NCI-H774 (cell line): Measurements from ENCODE around the gene WHRN.

Experiments
- DNase-seq: peaks from one replicate; lab custom pipeline; 2025; lab: John Stamatoyannopoulos, UW

WHRN gene

DNA sequence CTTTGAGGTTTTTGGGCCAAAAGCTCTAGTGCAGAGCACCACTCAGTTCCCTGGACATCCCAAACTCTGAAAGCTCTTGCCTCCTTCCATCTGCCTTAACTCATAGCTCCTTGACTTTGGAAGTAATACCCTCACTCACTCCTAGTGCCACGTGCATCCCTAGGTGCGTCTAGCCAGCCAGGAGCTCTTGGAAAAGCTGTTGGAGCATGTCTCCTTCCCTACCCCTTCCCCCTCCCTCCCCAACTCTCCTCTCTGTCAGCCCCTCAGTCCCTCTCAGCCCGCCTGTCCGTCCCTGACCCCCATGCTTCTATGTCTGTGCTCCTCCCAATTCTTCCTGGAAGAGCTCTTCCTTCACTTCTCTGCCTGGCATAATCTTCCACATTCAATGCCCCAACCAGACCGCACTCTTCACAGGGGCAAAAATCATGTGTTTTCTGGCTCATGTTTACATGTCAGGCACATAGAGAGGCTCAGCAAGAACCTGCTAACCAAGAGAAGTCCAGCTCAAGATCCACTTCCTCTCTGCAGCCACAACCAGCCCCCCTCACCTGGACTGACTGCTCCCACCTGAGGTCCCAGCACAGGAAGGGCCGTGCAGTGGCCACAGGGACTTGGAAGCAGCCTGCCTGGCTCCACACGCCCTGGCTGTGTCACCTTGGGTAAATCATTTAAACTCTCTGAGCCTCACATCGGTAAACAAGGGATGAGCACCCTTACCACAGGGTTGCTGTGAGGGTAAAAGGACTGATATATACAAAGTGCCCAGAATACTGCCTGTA lies 58.4 kb downstream of the WHRN start:
- no peak for DNase-seq

DNA sequence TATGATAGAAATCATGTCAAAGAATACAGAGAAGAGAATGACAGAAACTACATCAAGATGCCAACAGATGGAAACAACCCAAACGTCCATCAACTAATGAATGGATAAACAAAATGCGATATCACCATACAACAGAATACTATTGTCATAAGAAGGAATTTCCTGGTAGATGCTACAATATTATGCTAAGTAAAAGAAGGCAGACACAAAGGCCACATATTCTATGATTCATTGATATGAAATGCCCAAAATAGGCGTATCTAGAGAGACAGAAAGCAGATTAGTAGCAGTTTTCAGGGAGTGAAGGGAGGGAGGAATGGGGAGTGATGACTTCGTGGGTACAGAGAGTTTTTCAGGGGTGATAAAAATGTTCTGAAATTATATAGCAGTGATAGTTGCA lies 59.2 kb downstream of the WHRN start:
- DNase-seq = no peak

DNA sequence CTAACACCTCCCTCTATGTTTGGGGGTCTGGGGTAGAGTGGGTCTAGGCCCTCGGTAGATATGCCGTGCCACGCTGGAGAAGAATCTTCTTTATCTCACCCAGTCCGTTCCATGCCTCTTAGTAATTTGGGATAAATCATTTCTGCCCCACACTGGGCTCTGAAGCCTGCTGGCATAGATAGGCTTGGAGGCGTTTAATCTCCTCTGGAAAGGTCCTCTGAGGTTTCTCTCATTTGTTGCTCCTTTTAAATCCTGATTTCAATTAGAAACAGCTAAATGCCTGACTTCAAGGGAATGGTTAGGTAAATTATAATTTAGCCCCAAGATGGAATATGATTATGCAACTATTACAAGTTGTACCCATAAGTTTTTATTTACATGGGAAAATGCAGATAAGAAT lies 59.7 kb downstream of the WHRN start:
- DNase-seq = no peak

DNA sequence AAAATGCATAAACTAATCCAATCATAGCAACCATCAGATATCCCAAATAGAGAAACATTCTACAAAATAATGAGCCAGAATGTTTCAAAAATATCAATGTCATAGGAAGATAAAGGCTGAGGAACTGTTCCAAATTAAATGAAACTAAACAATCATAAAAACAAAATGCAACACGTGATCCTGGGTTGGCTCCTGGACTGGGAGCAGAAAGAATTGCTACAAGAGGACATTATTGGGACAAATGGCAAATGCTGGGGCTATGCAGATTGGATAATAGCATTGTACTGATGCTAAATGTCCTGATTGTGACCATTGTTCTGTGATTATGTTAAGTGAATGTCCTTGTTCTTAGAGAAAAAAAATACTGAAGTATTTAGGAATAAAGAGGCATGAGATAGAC lies 63.3 kb downstream of the WHRN start:
- no peak for DNase-seq

DNA sequence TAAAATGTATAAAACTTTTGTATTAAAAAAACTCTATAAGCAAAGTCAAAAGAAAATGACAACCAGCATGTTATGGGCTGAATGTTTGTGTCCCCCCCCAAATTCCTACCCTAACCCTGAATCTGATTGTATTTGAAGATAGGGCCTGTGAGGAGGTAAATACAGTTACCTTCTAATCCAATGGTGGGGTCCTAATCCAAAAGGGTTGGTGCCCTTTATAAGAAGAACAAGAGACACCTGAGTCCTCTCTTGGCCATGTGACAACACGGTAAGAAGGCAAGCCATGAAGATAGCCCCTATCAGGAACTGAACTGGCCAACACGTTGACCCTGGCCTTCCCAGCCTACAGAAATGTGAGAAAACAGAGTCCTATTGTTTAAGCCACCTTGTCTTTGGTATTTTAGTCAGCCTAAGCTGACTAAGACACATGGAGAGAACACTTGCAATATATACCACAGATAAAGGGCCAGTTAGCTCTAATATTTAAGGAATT lies 67.8 kb downstream of the WHRN start:
- DNase-seq = no peak

DNA sequence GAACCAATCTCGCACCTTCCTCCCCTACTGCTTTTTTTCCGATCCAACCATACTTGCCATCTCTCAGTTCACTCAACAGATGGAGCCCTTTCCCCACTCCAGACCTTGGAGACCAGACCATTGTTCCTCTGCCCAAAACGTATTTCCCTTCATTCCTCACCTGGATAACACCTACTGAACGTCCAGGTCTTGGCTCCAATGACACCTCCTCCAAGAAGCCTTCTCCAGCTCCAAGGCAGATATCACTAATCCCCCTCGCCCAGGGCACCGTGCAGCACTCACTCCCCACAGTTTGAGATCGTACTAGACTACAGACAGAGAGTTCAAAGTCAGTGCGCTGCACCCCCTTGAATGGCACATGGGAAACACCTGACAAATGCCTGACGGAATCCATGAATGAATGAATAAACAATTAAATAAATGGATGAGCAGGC lies 70.4 kb downstream of the WHRN start:
- DNase-seq = peak; percentile 50

DNA sequence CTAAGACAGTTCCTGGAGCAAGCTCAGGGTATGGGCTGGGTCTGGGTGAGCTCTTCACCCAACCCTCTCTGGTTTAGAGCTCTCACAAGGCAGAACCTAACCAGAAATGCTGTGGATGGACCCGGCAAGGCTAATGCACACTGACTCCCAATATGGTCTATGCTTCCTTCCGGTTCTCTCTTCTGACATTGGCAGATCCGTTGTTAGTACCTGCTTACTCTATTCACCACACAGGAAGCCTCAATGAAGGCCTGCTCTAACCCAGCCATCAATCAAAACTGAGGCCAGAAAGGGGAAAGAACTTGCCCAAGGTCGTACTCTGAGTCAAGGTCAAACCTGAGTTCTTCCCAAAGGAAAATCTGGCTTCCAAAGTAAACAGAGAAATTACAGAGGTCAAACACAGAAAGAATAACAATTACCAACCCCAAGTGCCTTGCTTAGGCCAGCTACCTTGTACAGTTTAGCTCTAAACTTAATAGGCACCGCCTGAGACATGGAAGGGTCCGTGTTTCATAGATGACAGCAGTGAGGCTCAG lies 71.5 kb downstream of the WHRN start:
- no peak for DNase-seq

DNA sequence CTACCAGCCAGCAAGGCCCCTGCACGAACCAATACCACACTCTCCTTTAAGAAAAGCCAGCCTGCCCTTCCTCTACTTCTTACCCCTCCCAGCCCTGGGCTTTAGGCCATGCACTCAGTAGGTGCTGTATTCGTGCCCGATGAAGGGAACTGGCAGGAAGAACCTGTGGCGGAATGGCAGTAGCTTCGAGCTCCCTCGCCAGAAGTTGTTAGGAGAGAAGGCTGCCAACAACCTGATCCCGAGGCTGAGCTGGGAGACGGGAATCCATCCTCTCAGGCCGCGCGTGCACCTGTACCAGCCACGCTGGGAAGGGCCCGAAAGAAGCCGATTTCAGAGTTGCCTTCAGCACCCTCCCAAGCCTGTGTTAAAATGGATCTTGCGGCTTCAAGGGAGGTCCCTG lies 72.2 kb downstream of the WHRN start:
- DNase-seq = no peak

DNA sequence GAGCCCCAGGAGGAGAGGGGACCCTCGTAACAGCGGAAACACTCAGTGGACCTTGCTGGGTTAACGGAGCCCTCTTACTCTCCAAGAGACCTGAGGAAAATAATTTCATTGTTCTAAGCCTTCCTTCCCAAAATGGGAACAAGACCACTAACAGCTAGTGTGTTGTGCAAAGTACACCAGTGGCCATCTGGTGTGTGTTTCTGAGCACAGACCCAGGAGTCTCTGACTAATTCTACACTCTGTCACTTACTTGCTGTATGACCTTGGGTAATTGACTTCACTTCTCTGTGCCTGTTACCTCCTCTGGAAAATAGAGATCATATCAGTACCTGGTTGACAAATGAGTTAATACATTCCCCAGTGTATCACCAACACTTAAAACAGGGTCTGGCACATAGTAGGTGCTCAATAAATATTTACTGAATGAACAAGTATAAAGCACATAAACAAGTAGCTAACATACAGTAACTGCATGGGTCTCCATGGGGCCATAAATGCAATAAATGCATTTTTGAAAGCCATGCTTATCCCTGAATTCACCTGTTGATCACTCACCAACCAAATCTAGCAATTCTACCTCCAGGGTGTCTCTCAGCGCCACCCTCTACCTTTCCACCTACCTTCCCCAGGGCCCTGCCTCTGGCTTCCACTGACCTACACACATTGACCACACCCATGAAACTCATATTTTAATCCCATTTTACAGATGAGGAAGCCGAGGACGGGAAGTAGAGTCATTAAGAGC lies 72.8 kb downstream of the WHRN start:
- no peak for DNase-seq

DNA sequence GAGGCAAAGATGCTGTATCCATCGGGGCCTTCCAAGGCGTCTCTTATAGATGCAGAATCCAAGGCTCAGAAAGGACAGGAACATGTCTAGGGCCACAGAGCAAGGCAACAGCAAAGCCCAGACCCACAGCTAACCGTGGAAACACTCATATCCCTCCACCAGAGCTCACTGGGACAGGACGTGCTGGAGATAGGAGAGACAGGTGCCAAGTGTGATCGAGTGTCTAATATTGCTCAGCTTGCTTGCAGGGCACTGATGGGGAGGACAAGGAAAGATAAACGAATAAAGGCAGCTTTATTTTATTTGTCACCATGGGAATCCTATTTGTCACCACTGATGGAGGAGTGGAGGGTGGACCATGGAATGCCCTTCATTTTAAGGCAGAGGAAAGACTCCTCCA lies 73.5 kb downstream of the WHRN start:
- DNase-seq = no peak

DNA sequence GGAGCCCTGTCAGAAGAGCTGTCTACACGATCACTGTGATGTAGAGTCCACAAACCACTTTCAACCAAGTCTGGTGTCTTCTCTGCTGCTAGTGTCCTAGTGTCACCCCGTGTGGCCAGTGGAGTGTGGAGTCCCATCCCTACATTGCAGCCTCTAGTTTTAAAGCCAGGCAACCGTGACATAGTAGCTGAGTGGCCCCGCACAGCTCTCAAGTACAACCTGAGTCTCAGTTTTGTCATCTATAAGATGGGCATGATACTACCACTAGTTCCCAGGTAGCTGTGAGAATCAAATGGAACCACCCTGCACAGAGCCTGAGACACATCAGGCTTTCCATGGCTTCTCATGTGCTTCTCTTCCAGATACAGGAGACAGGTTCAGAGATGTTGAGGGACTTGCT lies 74.3 kb downstream of the WHRN start:
- no peak for DNase-seq

DNA sequence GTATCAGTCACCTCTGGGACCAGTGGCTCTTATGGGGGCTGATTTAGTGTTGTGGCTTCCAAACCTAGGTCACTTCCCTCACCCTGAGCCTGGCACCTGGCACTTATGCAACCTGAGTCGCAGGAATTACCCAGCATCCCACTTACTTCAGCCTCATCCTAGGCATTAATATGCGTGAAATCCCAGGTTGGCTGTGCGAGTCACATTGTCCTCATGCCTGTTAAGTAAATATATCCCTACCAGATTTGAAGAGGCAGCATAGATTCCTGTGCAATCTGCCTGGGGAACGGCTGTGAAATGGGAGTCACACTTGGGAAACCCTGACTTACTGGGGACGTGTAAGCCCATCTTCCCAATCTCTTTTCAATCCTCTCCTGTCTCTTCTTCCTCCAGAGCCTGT lies 74.8 kb downstream of the WHRN start:
- DNase-seq = peak; percentile 13

DNA sequence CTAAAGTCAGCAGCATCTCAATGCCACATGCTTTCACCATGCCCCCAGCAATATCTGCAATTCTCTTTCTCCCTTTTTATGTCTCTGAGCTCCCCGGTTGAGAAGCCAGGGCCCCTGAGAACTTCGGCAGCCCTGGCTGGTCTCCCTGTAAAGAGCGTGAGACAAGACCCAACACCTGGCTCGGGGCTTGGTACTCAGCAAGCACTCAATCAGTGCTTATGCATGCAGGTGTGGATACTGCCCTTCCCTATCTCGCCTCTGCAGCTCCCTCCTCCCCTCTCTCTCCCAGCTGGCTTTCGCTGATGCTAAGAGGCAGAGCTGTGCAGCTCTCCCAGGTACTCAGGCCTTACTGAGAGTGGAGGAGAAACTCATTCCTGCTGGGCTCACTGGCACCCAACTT lies 75.8 kb downstream of the WHRN start:
- DNase-seq = no peak

DNA sequence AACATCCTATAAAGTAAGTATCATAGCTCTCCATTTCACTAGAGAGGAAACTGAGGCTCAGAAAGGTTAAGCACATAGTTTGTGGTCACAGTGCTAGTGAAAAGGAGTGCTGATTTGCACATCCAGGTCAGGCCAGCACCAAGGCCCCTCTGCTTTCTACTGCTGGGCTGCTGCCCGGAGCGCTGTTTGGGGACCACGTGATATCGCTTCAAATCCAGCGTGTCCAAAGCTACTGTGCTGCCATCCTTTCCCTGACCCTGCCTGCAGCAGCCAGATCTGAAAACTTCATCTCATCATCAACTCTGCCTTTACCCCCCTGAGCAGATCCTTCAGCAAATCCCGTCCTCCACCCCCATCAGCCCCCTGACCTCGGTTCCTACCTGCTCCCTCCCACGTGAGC lies 76.8 kb downstream of the WHRN start:
- no peak for DNase-seq

DNA sequence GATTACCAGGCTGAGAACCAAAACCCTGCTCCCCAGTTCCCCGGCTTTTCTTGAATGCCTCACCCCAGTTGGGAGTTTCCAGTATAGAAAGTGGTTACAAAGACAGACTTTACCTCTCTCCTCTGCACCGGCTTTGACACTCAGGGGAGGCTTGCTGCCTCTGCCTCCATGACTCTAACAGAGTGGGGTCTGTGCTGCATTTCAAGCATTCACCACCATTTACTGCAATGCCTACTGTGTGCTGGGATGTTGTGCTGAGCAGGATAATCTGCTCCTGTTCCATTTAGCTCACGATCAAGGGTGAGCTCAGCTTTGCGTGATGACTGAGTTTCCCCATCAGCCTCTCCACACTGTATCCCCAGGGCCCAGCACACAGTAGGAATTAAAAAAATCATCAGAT lies 77.6 kb downstream of the WHRN start:
- DNase-seq = no peak

DNA sequence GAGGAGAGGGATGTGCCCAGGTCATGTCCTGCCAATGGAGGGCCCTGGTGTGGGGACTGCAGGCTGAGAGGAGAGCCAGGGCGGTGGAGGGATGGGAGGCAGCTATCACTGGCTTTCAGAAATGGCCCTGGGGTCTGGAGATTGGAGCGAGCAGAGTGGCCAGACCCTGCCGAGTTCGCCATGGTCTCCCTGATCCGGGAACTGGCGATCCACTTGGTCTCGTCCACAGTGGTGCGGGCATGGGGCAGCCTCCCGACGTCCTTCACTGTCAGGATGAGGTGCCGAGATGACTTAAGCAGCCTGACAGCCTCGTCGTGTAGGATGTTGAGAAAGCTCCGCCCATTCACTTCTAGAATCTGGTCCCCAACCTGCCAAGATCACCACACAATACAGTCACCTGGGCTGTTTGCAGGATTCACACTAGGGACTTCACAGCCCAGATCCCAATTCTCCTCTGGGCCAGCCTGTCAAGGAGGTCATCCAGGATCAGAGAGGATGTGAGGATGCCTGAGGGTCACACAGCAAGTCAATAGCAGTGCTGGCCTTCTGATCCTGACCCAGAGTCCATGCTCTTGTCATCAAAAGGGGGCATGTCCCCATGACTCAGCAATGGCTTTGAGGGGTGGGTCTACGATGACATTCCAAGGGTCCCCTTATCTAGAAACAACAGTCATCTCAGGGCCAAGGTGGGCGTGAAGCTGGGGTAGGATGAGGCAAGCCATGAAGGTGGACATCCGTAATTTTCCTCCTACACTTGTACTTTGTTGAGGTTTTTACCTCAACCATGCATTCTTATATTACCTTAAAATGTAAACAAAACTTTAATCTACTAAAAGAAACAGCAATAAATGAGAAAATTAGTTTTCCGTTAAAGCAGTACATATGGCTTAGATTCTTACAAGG lies 79.0 kb downstream of the WHRN start:
- DNase-seq = no peak

DNA sequence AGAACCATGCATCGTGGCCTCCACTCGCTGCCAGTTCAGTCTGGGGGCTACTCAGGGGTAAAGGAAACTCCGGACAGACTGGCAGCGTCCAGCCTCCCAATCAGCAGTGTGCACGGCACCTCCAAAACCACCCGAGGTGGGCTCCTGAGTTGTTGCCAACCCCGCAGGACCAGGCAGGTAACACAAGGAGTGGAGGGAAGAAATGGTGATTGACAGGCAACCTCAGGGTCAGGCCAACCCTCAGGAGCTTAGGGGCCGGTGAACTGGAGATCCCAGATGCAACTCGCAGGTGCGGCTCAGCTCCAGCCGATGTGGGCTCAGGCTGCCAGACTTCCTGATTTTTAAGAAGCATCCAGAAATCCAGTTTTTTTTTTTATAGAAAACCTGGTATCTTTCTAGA lies 80.1 kb downstream of the WHRN start:
- DNase-seq = no peak

DNA sequence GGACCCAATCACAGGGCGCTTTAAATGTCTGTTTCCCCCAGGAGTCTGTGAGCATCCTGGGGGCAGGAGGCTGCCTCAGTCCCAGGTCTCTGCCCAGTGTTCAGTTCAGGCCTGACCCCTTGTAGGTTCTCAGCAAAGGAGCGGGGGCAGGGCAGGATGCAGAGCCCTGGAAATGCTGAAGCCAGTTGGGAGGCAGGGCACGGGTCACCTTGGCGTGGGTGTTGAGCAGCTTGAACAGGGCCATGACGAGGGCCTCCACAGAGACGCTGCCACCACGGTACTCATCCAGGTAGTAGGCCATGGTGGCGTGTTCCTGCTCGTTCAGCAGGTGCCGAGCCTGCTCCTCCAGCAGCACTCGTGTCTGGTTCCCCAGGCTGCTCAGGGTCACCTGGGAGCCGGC lies 81.1 kb downstream of the WHRN start:
- no peak for DNase-seq

DNA sequence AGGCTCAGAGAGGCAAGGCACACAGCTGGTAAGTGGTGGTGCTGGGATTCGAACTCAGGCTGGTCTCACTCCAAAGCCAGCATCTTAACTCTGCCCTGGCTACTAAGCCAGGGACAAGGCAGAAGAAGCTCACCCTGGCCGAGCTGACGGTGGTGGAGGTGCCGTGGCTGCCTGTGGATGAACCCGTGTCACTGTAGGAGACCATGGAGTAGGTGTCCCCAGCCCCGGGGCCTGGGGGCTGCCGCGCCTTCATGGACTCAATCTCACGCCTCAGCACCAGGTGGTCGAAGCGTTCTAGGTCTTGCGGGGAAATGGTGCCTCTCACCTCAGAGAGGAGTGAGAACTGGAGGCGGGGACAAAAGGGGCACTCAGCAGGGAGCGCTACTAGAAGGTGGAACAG lies 82.1 kb downstream of the WHRN start:
- no peak for DNase-seq

DNA sequence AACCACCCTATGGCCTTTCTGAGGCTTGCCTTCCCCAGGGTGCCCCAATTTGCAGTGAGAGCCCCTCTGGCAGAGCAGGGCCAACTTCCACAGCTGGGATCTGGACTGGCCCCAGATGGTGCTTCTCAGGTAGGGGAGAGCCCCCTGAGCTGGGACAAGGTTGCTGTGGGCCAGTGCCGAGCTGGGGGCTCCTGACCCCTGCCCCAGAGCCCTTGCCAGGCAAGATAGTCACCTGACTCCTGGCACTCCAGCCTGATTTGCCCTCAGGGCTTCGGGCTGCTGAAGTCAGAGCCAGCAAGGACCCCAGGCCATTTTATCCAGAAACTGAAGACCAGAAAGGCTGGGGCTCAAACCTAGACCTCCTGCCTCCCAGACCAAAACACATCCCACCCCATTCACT lies 84.1 kb downstream of the WHRN start:
- no peak for DNase-seq

DNA sequence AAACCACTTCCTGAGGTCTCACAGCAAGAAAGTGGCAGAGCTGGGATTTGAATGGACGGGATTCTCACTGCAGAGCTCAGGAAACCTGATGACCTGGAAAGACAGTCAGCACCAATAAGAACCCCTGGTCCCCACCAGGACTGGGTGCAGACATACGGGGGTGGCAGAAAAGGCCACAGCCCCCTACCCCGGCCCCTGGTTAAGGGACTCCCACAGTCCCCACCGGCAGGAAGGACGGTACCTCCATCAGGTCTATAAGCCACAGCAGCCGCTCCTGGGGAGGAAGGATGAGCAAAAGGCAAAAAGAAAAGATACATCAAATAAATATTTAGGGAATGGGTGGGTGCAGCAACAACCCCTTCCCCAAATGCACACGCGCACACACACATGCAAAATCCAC lies 85.5 kb downstream of the WHRN start:
- no peak for DNase-seq

DNA sequence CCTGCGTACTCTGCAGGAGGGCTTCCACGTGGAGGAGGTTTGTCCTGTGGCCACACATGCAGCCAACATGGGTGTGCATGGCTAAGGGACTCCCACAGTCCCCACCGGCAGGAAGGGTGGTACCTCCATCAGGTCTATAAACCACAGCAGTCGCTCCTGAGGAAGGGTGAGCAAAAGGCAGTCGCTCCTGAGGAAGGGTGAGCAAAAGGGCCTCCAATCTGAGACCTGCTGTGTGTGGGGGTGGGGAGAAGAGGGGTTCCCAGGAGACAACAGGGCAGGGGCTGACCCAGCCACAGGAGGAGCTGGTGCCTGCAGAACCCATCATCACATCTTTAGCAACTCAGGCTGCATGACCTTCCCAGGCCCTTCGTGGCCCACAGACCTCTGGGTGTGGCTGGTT lies 87.2 kb downstream of the WHRN start:
- DNase-seq = no peak
